Liver (tissue), 9 donors: ENCODE measurements around the gene LPAR2. TPM values are rescaled to one million over a fixed set of nuclear protein-coding genes. Genes with fewer than 3 reads are reported as not detected.

Experiments
- DNase-seq: peaks from one replicate; pipeline ENCODE4 v3.0.0-alpha.2; 2017; ENCODE audit warnings: low spot score
- H3K27ac ChIP-seq, 2 donors: one replicate each; pipeline ENCODE4 v1.7.0; 2013; ENCODE audit warnings: inconsistent platforms in 2 of 2, low read length in 2 of 2, control low read depth in 1 of 2, low read depth in 1 of 2, mild to moderate bottlenecking in 1 of 2
- H3K27me3 ChIP-seq, 4 donors: one replicate each; pipeline versions ENCODE4 v1.6.1 to v1.7.0; 2013; ENCODE audit warnings: low read length in 3 of 4, inconsistent platforms in 1 of 4, mild to moderate bottlenecking in 1 of 4, moderate library complexity in 1 of 4; ENCODE audit not compliant: control insufficient read depth in 4 of 4, insufficient read depth in 4 of 4
- H3K36me3 ChIP-seq, 4 donors: one replicate each; pipeline versions ENCODE4 v1.6.1 to v1.7.0; 2013; ENCODE audit warnings: low read length in 3 of 4, mild to moderate bottlenecking in 3 of 4, low read depth in 1 of 4, moderate library complexity in 1 of 4; ENCODE audit not compliant: control insufficient read depth in 4 of 4, insufficient read depth in 3 of 4
- H3K4me1 ChIP-seq, 4 donors: one replicate each; pipeline versions ENCODE4 v1.6.1 to v1.7.0; 2013; ENCODE audit warnings: low read length in 3 of 4, mild to moderate bottlenecking in 3 of 4, moderate library complexity in 1 of 4; ENCODE audit not compliant: control insufficient read depth in 4 of 4, insufficient read depth in 4 of 4
- H3K4me3 ChIP-seq, 3 donors: one replicate each; pipeline versions ENCODE4 v1.6.1 to v1.7.0; 2013; ENCODE audit warnings: low read length in 3 of 3, control low read depth in 1 of 3, low read depth in 1 of 3, mild to moderate bottlenecking in 1 of 3
- H3K9ac ChIP-seq, 2 donors: one replicate each; pipeline ENCODE4 v1.7.0; 2013; ENCODE audit warnings: low read length in 2 of 2, mild to moderate bottlenecking in 2 of 2, moderate library complexity in 2 of 2, control low read depth in 1 of 2, low read depth in 1 of 2
- H3K9me3 ChIP-seq, 4 donors: one replicate each; pipeline versions ENCODE4 v1.6.1 to v1.7.0; 2013; ENCODE audit warnings: low read length in 3 of 4; ENCODE audit not compliant: control insufficient read depth in 4 of 4
- CTCF ChIP-seq: fragments of 150-350 bp; IDR thresholded peaks from 2 replicates; pipeline ENCODE4 v1.5.1; 2017; ENCODE audit warnings: improper control_type of control experiment, low read depth, low read length; ENCODE audit not compliant: missing input control
- EGR1 ChIP-seq, 2 donors: IDR thresholded peaks; 2 replicates each; pipeline ENCODE4 v1.6.1; 2016 to 2018; ENCODE audit warnings: antibody characterized with exemption in 2 of 2, low read depth in 2 of 2
- FOXA2 ChIP-seq: IDR thresholded peaks from 2 replicates; pipeline ENCODE4 v1.6.1; 2016; ENCODE audit warnings: antibody characterized with exemption
- HNF4G ChIP-seq: IDR thresholded peaks from 2 replicates; pipeline ENCODE4 v1.6.1; 2016; ENCODE audit warnings: antibody characterized with exemption
- MAX ChIP-seq: IDR thresholded peaks from 2 replicates; pipeline ENCODE4 v1.6.1; 2016; ENCODE audit warnings: antibody characterized with exemption
- NR2F2 ChIP-seq: IDR thresholded peaks from 2 replicates; pipeline ENCODE4 v1.6.1; 2016; ENCODE audit warnings: antibody characterized with exemption
- RAD21 ChIP-seq, 2 donors: IDR thresholded peaks; 2 replicates each; pipeline ENCODE4 v1.6.1; 2016; ENCODE audit warnings: antibody characterized with exemption in 2 of 2, mild to moderate bottlenecking in 2 of 2
- RXRA ChIP-seq, 2 donors: IDR thresholded peaks; 2 replicates each; pipeline ENCODE4 v1.6.1; 2017 to 2018; ENCODE audit warnings: antibody characterized with exemption in 2 of 2, mild to moderate bottlenecking in 1 of 2
- YY1 ChIP-seq: IDR thresholded peaks from 2 replicates; pipeline ENCODE4 v1.6.1; 2016; ENCODE audit warnings: antibody characterized with exemption, mild to moderate bottlenecking
- WGBS: extraction: QIAGEN DNeasy Blood & Tissue Kit; methylation state at CpG from one replicate; pipeline ENCODE4 v1.1.7; 2013; 5-methylcytosine and 5-hydroxymethylcytosine counted together
- polyA plus RNA-seq, 2 donors: library from polyadenylated mRNA; stranded (reverse) in 1 of 2; unstranded in 1 of 2; fragments of 200-250 nt in 1 of 2; fragments of >200 nt in 1 of 2; fragmentation: Nextera tagmentation in 1 of 2; extraction: Ambion mirVana in 1 of 2; gene quantifications; one replicate each; pipeline versions ENCODE4 v1.2.1 to v1.2.3, GENCODE V29; 2013 to 2015
- total RNA-seq, 2 donors: library from RNA; depleted of rRNA; stranded (reverse); fragments of >200 nt; gene quantifications; one replicate each; pipeline ENCODE4 v1.2.3, GENCODE V29; 2014
- TF ChIP-seq, protein P1 (sequence below): IDR thresholded peaks from 2 replicates; pipeline ENCODE4 v1.6.1; 2016; ENCODE audit warnings: antibody characterized with exemption
- donor health status: healthy.
- donor health status: healthy.
- donor health status: healthy.
- donor health status: healthy.
- donor health status: healthy.

Gene LPAR2
- total and polyA plus RNA-seq, 4 donors: 1.0 to 3.4 (median 1.2) TPM

DNA sequence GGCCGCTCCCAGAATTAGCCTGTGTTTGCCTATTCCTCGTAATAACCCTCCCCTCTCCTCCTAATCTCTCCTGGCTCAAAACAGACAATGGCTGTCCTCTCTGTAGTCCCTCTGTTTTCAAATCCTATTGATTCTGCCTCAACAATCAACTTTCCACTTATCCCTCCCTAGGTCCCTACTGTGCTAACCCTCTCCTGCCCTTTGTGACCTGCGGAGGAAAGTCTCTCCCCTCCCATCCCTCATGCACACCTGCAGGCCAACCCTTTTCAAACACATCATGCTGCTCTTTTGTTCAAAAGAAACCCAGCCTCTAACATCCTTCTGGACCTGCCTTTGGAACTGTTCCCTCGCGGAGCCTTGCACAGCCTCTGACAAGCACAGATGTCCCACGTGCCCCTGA lies 52.6 kb downstream of the LPAR2 start:
- Histone ChIP-seq H3K4me3 (no peak overlapping the region), H3K9ac (no peak overlapping the region), H3K27me3 (no peaks in the 10 kb centered on the region), H3K36me3 (no peaks in the 10 kb centered on the region), H3K27ac (no peak overlapping the region), H3K4me1 (no peaks in the 10 kb centered on the region), H3K9me3 (no peaks in the 10 kb centered on the region)
- TF ChIP-seq RAD21 (IDR thresholded peaks at IDR 0.05) (no peak), RXRA (IDR thresholded peaks at IDR 0.05) (no peak), HNF4G (no peak), YY1 (no peak), FOXA2 (no peak), CTCF (no peak), EGR1 (IDR thresholded peaks at IDR 0.05; ENCODE audit: low read depth in 2 of 2) (no peak), NR2F2 (no peak), MAX (no peak)
- TF ChIP-seq, protein P1, sequence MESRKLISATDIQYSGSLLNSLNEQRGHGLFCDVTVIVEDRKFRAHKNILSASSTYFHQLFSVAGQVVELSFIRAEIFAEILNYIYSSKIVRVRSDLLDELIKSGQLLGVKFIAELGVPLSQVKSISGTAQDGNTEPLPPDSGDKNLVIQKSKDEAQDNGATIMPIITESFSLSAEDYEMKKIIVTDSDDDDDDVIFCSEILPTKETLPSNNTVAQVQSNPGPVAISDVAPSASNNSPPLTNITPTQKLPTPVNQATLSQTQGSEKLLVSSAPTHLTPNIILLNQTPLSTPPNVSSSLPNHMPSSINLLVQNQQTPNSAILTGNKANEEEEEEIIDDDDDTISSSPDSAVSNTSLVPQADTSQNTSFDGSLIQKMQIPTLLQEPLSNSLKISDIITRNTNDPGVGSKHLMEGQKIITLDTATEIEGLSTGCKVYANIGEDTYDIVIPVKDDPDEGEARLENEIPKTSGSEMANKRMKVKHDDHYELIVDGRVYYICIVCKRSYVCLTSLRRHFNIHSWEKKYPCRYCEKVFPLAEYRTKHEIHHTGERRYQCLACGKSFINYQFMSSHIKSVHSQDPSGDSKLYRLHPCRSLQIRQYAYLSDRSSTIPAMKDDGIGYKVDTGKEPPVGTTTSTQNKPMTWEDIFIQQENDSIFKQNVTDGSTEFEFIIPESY: no peak
- 61% methylated on average over 6 of the region's 6 CpGs for WGBS
- no peak for DNase-seq

Other genes starting within 250 kb of the LPAR2 start
- 10 to 100 TPM; 20.2 to 23.7 TPM for gene GATAD2A, start 222.5 kb downstream of the LPAR2 start, total RNA-seq
- gene GATAD2A, start 222.5 kb downstream of the LPAR2 start, polyA plus RNA-seq: 10 to 100 TPM in 1 of 2 donors, 1 to 10 TPM in 1; 7.1 to 16.1 TPM
- 1 to 10 TPM; 1.2 to 2.3 TPM for gene TSSK6, start 112.7 kb downstream of the LPAR2 start, total RNA-seq
- under 1 TPM; 0.21 to 0.95 TPM for gene TSSK6, start 112.7 kb downstream of the LPAR2 start, polyA plus RNA-seq
- gene NDUFA13, start 112.0 kb downstream of the LPAR2 start, total RNA-seq: 10 to 100 TPM; 45.3 to 80.6 TPM
- gene NDUFA13, start 112.0 kb downstream of the LPAR2 start, polyA plus RNA-seq: 100 to 1,000 TPM; 180 to 239 TPM
- gene YJEFN3, start 99.3 kb downstream of the LPAR2 start, total RNA-seq: under 1 TPM; 0.19 to 0.75 TPM
- gene YJEFN3, start 99.3 kb downstream of the LPAR2 start, polyA plus RNA-seq: under 1 TPM; 0.51 to 0.88 TPM
- under 1 TPM; 0.08 to 0.42 TPM for gene CILP2, start 90.0 kb downstream of the LPAR2 start, total RNA-seq
- gene CILP2, start 90.0 kb downstream of the LPAR2 start, polyA plus RNA-seq: under 1 TPM in 1 of 2 donors, not detected in 1; 0.09 TPM
- gene PBX4, start 9.5 kb downstream of the LPAR2 start, total RNA-seq: under 1 TPM; 0.19 to 0.59 TPM
- under 1 TPM in 1 of 2 donors, not detected in 1; 0.21 TPM for gene PBX4, start 9.5 kb downstream of the LPAR2 start, polyA plus RNA-seq
- gene GMIP, start 15.4 kb upstream of the LPAR2 start, total RNA-seq: 1 to 10 TPM; 5.3 to 6.5 TPM
- gene GMIP, start 15.4 kb upstream of the LPAR2 start, polyA plus RNA-seq: 1 to 10 TPM in 1 of 2 donors, under 1 TPM in 1; 0.89 to 3.4 TPM
- 10 to 100 TPM; 18.8 to 36.5 TPM for gene ATP13A1, start 35.5 kb upstream of the LPAR2 start, total RNA-seq
- 10 to 100 TPM; 15.1 to 22.1 TPM for gene ATP13A1, start 35.5 kb upstream of the LPAR2 start, polyA plus RNA-seq
- gene ZNF101, start 40.6 kb upstream of the LPAR2 start, total RNA-seq: 1 to 10 TPM; 4.6 to 6.9 TPM
- gene ZNF101, start 40.6 kb upstream of the LPAR2 start, polyA plus RNA-seq: 1 to 10 TPM; 1.5 to 2.4 TPM
- gene ZNF14, start 104.9 kb upstream of the LPAR2 start, total RNA-seq: 1 to 10 TPM; 1.4 to 2.6 TPM
- gene ZNF14, start 104.9 kb upstream of the LPAR2 start, polyA plus RNA-seq: under 1 TPM; 0.28 to 0.37 TPM
- 1 to 10 TPM; 5.0 to 8.5 TPM for gene ZNF506, start 193.5 kb upstream of the LPAR2 start, total RNA-seq
- 1 to 10 TPM; 1.3 to 4.7 TPM for gene ZNF506, start 193.5 kb upstream of the LPAR2 start, polyA plus RNA-seq
- 1 to 10 TPM; 3.3 to 3.7 TPM for gene ZNF253, start 237.7 kb upstream of the LPAR2 start, total RNA-seq
- gene ZNF253, start 237.7 kb upstream of the LPAR2 start, polyA plus RNA-seq: 1 to 10 TPM; 1.7 to 2.4 TPM